HepG2 (cell line): Measurements from ENCODE around the gene SERINC1. TPM values are rescaled to one million over a fixed set of nuclear protein-coding genes. Genes with fewer than 3 reads are reported as not detected.

ENCODE experiments used
- ATF1 ChIP-seq: IDR thresholded peaks from 2 replicates; pipeline ENCODE4 v1.6.1; 2016; ENCODE audit warnings: mild to moderate bottlenecking, control low read depth
- HMGXB3 ChIP-seq: sonication (generic); formaldehyde crosslinking; IDR thresholded peaks from 2 replicates; pipeline ENCODE4 v1.4.0; 2020; ENCODE audit warnings: missing genetic modification reagents, borderline replicate concordance
- ISL2 ChIP-seq: sonication (generic); formaldehyde crosslinking; IDR thresholded peaks from 2 replicates; pipeline ENCODE4 v1.5.0; 2020; ENCODE audit warnings: missing genetic modification reagents
- NR2C2 ChIP-seq: sonication (generic); formaldehyde crosslinking; IDR thresholded peaks from 2 replicates; pipeline ENCODE4 v1.4.0; 2020; ENCODE audit warnings: missing genetic modification reagents, mild to moderate bottlenecking, moderate library complexity, borderline replicate concordance
- TP53 ChIP-seq: sonication (generic); formaldehyde crosslinking; conservative IDR thresholded peaks from 2 replicates; pipeline ENCODE4 v1.4.0; 2020; ENCODE audit warnings: missing genetic modification reagents
- YY1 ChIP-seq: IDR thresholded peaks from 2 replicates; pipeline ENCODE4 v1.6.1; 2011; ENCODE audit warnings: low read length, low read depth, moderate library complexity, mild to moderate bottlenecking; ENCODE audit not compliant: insufficient read depth, insufficient replicate concordance
- ZFAT ChIP-seq: sonication (generic); formaldehyde crosslinking; conservative IDR thresholded peaks from 2 replicates; pipeline ENCODE4 v1.8.1; 2023; ENCODE audit warnings: missing genetic modification reagents, inconsistent platforms
- ZMYM2 ChIP-seq: sonication (generic); formaldehyde crosslinking; IDR thresholded peaks from 2 replicates; pipeline ENCODE4 v1.8.0; 2022; ENCODE audit warnings: mild to moderate bottlenecking, missing genetic modification reagents
- ZNF251 ChIP-seq: sonication (generic); formaldehyde crosslinking; IDR thresholded peaks from 2 replicates; pipeline ENCODE4 v1.9.0; 2021; ENCODE audit warnings: mild to moderate bottlenecking, missing genetic modification reagents
- ZNF510 ChIP-seq: sonication (generic); formaldehyde crosslinking; IDR thresholded peaks from 2 replicates; pipeline ENCODE4 v1.4.0; 2020; ENCODE audit warnings: low read depth, mild to moderate bottlenecking, missing genetic modification reagents
- polyA plus RNA-seq, 8 experiments: library from polyadenylated mRNA; depleted of rRNA in 3 of 8; stranded (reverse) in 7 of 8; unstranded in 1 of 8; fragments of >200 nt; fragmentation: Illumina TruSeq in 4 of 8; extraction: Trizol in 4 of 8; gene quantifications; 2 replicates each; pipeline versions ENCODE4 v1.2.1 to v1.2.3, GENCODE V29; 2011 to 2016; ENCODE audit warnings: low read depth in 4 of 8, missing spikeins in 1 of 8, mixed read lengths in 1 of 8; ENCODE audit not compliant: insufficient read depth in 1 of 8
- total RNA-seq, 5 experiments: library from RNA; depleted of rRNA; stranded (reverse); fragments of >200 nt; fragmentation: Illumina TruSeq; extraction: Trizol; gene quantifications; 2 replicates each; pipeline ENCODE4 v1.2.3, GENCODE V29; 2016; ENCODE audit warnings: low read depth in 1 of 5

Gene SERINC1
- total and polyA plus RNA-seq, 2 of the 13 experiments (the other 11 are each of a cell fraction or from before 2014, with no cell fraction given), result 93.5 to 112 TPM

- TF ChIP-seq TP53 (CRISPR knock-in tag), result no peak
- no peak for TF ChIP-seq ZNF251 (CRISPR knock-in tag)
- TF ChIP-seq ZMYM2 (CRISPR knock-in tag), result no peak
- no peak for TF ChIP-seq ISL2 (CRISPR knock-in tag)
- TF ChIP-seq ZFAT (CRISPR knock-in tag), result no peak
- TF ChIP-seq YY1, result no peak
- TF ChIP-seq NR2C2 (CRISPR knock-in tag), result no peak
- TF ChIP-seq ZNF510 (CRISPR knock-in tag), result no peak
- TF ChIP-seq ATF1 (CRISPR knock-in tag), result no peak
- TF ChIP-seq HMGXB3 (CRISPR knock-in tag), result no peak
- TF ChIP-seq, all 625 proteins: peak for 0
Observed at GRCh38 chr6:122422614-122423267, 48.9 kb downstream of the SERINC1 start (continued).
